ENCODE measurements around the gene NDUFS2.

NDUFS2 gene

DNA sequence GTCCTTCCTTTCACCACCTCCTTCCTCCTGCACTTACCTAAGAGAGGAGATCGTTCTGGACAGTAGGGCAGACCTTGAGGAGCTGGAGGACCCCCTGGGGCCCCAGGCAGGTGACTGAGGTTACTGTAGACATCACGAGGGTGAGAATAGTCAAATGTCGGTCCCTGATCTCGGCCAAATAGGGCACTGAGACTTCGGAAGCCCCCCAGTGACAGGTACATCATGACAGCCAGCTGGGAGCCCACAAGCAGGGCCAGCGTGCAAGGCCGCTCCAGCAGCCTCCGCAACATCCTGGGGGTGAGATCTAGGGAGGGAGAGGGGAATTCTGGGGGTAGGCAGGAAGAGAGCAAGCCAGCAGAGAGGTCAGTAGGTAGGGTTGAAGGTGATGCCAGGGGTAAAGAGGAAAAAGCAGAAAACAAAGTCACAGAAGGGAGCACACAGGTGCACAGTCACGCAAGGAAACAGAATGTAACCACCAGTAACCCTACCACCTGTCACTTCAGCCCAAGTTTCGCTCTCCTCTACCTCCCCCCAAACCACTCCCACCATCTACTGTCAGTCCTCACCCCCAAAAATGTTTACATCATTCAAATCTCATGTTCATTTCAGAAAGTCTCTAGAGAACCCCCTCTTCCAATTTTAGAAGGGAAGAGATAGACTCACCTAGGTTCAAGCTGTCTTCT, 26.3 kb upstream of the NDUFS2 start:
- ATAC-seq (ENCODE audit: low read depth), result no peak
- Histone ChIP-seq H3K36me3 (ENCODE audit: low read depth) (peaks cover 43% of the 10 kb centered on the region), H3K4me3 (ENCODE audit: severe bottlenecking) (peak overlapping the region; percentile 67), H3K27ac (ENCODE audit: poor library complexity, severe bottlenecking) (no peak overlapping the region), H3K4me1 (ENCODE audit: insufficient read depth, poor library complexity, severe bottlenecking) (peaks cover 8% of the 10 kb centered on the region), H3K27me3 (ENCODE audit: insufficient read depth, poor library complexity, severe bottlenecking) (no peaks in the 10 kb centered on the region), H3K9me3 (ENCODE audit: severe bottlenecking) (no peaks in the 10 kb centered on the region)
- TF ChIP-seq, protein P1, sequence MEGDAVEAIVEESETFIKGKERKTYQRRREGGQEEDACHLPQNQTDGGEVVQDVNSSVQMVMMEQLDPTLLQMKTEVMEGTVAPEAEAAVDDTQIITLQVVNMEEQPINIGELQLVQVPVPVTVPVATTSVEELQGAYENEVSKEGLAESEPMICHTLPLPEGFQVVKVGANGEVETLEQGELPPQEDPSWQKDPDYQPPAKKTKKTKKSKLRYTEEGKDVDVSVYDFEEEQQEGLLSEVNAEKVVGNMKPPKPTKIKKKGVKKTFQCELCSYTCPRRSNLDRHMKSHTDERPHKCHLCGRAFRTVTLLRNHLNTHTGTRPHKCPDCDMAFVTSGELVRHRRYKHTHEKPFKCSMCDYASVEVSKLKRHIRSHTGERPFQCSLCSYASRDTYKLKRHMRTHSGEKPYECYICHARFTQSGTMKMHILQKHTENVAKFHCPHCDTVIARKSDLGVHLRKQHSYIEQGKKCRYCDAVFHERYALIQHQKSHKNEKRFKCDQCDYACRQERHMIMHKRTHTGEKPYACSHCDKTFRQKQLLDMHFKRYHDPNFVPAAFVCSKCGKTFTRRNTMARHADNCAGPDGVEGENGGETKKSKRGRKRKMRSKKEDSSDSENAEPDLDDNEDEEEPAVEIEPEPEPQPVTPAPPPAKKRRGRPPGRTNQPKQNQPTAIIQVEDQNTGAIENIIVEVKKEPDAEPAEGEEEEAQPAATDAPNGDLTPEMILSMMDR (IDR thresholded peaks at IDR 0.05; ENCODE audit: poor library complexity, severe bottlenecking), result no peak
- no peak for DNase-seq (ENCODE audit: low spot score)

- Histone ChIP-seq H3K9me3 (ENCODE audit: severe bottlenecking) (no peaks in the 10 kb centered on the region), H3K4me3 (ENCODE audit: severe bottlenecking) (peak overlapping the region; percentile 67), H3K36me3 (ENCODE audit: low read depth) (peaks cover 36% of the 10 kb centered on the region), H3K27me3 (ENCODE audit: insufficient read depth, poor library complexity, severe bottlenecking) (no peaks in the 10 kb centered on the region), H3K4me1 (ENCODE audit: insufficient read depth, poor library complexity, severe bottlenecking) (peaks cover 8% of the 10 kb centered on the region), H3K27ac (ENCODE audit: poor library complexity, severe bottlenecking) (peak overlapping the region; percentile 10)
- TF ChIP-seq, protein P1 (IDR thresholded peaks at IDR 0.05; ENCODE audit: poor library complexity, severe bottlenecking), result no peak
- DNase-seq (ENCODE audit: low spot score) (no peak), ATAC-seq (ENCODE audit: low read depth) (peak; percentile 2; the same call in 2 of the 3 replicates)
Observed at GRCh38 chr1:161176468-161177111, 25.6 kb upstream of the NDUFS2 start.

DNA sequence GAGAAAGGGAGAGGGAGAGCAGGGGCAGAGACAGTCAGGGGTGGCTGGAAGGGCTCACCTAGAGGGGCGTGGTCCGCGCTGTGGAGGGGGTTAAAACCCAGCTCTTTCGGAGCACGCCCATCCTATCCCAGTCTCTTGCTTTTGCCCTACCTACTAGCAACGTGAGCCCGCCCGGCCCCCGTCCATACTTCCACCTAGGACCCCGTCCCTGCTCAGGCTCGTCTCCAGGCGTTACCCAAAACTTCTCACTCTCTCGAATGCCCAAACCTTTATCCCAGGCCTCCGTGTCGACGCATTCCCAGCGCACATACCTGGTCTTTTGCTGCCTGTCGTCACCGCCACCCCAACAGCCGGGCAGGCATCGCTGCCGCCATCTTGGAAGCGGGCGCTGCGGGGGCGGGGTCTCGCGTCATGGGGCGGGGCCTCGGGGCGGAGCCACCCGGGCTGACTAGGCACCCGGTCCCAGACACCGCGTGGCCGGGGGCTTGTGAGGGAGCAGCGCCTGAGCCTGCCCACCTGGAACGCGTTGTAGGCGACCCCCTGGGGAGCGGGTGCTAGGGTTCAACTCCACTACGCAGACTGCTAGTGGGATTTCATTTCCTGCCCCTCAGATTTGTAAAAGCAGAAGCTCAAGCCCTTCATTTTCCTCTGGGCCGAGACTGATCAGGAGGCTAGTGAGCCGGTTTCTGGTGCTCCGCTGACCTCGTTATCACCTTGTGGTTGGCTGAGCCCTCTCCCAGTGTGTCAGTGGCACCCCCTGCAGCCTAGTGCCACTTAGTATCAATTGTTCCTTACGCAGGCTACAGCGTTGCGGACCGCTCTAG, 24.8 kb upstream of the NDUFS2 start, which contains the start of gene B4GALT3:
TSS of gene B4GALT3 (minus strand) at position 396 of the 824 bp plus-strand sequence. CDS start 1,447 bp downstream, outside the sequence.
- Histone ChIP-seq H3K4me1 (ENCODE audit: insufficient read depth, poor library complexity, severe bottlenecking) (peaks cover 14% of the 10 kb centered on the region), H3K27me3 (ENCODE audit: insufficient read depth, poor library complexity, severe bottlenecking) (no peaks in the 10 kb centered on the region), H3K9me3 (ENCODE audit: severe bottlenecking) (no peaks in the 10 kb centered on the region), H3K36me3 (ENCODE audit: low read depth) (peaks cover 29% of the 10 kb centered on the region), H3K4me3 (ENCODE audit: severe bottlenecking) (peak within 1 kb of the TSS; percentile 67), H3K27ac (ENCODE audit: poor library complexity, severe bottlenecking) (peak within 1 kb of the TSS; percentile 10)
- ATAC-seq (ENCODE audit: low read depth) (peak; percentile 89), DNase-seq (ENCODE audit: low spot score) (no peak)
- TF ChIP-seq, protein P1 (IDR thresholded peaks at IDR 0.05; ENCODE audit: poor library complexity, severe bottlenecking), result peak; percentile 16

DNA sequence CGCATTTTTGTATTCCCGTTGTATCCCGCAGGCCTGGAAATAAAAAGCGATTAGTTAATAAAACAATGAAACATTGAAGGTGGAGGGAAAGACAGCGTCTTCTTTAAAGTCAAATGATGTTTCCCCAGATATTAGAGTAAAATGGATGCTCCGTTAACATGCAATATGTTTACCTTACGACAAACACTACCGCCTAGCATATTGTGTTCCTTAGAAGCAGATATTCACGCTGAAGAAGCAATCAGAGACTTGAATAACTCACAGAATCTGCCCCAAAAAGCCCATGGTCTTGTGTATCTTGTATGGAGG, 24.3 kb upstream of the NDUFS2 start:
- Histone ChIP-seq H3K27ac (ENCODE audit: poor library complexity, severe bottlenecking) (peak overlapping the region; percentile 10), H3K36me3 (ENCODE audit: low read depth) (peaks cover 26% of the 10 kb centered on the region), H3K4me3 (ENCODE audit: severe bottlenecking) (peak overlapping the region; percentile 67), H3K4me1 (ENCODE audit: insufficient read depth, poor library complexity, severe bottlenecking) (peaks cover 19% of the 10 kb centered on the region), H3K27me3 (ENCODE audit: insufficient read depth, poor library complexity, severe bottlenecking) (no peaks in the 10 kb centered on the region), H3K9me3 (ENCODE audit: severe bottlenecking) (no peaks in the 10 kb centered on the region)
- no peak for ATAC-seq (ENCODE audit: low read depth)
- no peak for DNase-seq (ENCODE audit: low spot score)
- TF ChIP-seq, protein P1 (IDR thresholded peaks at IDR 0.05; ENCODE audit: poor library complexity, severe bottlenecking), result peak; percentile 1
